ENCODE measurements around the gene OLFM2. TPM values are rescaled to one million over a fixed set of nuclear protein-coding genes. Genes with fewer than 3 reads are reported as not detected.

Gene OLFM2
- 0.45 TPM in 1 of 2 replicates, not detected in the other for total RNA-seq

GRCh38 chr19:9936326-9937000 lies at the start of gene OLFM2:
TSS of gene OLFM2 (minus strand) at chr19:9936515. CDS start at chr19:9936366, 149 bp downstream.

GRCh38 chr19:9834726-9835506 lies 101.4 kb downstream of the OLFM2 start, which contains the start of gene PIN1:
TSS of gene PIN1 (plus strand) at chr19:9835318. CDS start at chr19:9835345, 27 bp downstream.

GRCh38 chr19:9827289-9828238 lies 108.8 kb downstream of the OLFM2 start, which contains the start of gene UBL5:
TSS of gene UBL5 (plus strand) at chr19:9827918. CDS start at chr19:9828338, 420 bp downstream.

GRCh38 chr19:9818734-9819595 lies 117.3 kb downstream of the OLFM2 start, which contains the start of gene FBXL12:
TSS of gene FBXL12 (minus strand) at chr19:9819079. CDS start at chr19:9818813, 266 bp downstream.

Other genes starting within 250 kb of the OLFM2 start
- 3.1 and 4.7 TPM in 2 replicates for gene ZNF846, start 167.8 kb downstream of the OLFM2 start, total RNA-seq
- 26.5 and 28.1 TPM in 2 replicates for gene FBXL12, start 117.4 kb downstream of the OLFM2 start, total RNA-seq
- gene UBL5, start 108.6 kb downstream of the OLFM2 start, total RNA-seq = 886 and 930 TPM in 2 replicates
- 188 and 199 TPM in 2 replicates for gene PIN1, start 101.2 kb downstream of the OLFM2 start, total RNA-seq
- gene COL5A3, start 74.0 kb upstream of the OLFM2 start, total RNA-seq = 0.34 and 0.59 TPM in 2 replicates
- not detected in 2 replicates for gene RDH8, start 77.0 kb upstream of the OLFM2 start, total RNA-seq
- gene SHFL, start 149.8 kb upstream of the OLFM2 start, total RNA-seq = 10.7 and 11.4 TPM in 2 replicates
- not detected in 2 replicates for gene ANGPTL6, start 166.2 kb upstream of the OLFM2 start, total RNA-seq
- 33.3 and 39.4 TPM in 2 replicates for gene PPAN, start 169.8 kb upstream of the OLFM2 start, total RNA-seq
- gene P2RY11, start 175.2 kb upstream of the OLFM2 start, total RNA-seq = 0.50 and 1.2 TPM in 2 replicates
- 309 and 314 TPM in 2 replicates for gene EIF3G, start 183.4 kb upstream of the OLFM2 start, total RNA-seq